Embryonic facial prominence (tissue), 1 donor: Measurements from ENCODE around the gene VARS1.

Experiments
- DNase-seq: peaks from one replicate; pipeline ENCODE4 v3.0.0-alpha.2; 2016; ENCODE audit errors: extremely low spot score

Gene VARS1

DNA sequence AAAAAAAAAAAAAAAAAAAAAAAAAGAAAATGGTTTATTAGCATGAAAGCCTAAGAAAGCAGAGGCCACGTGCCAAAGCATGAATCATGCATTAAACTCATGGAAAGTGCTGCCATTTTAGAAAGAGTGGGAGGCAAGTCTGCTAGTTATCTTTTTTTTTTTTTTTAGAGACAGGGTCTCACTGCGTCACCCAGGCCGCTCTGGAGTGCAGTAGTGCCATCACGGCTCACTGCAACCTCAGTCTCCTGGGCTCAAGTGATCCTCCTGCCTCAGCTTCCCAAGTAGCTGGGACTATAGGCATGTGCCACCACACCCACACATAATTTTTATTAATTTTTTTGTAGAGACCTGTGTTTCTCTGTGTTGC is 23.6 kb downstream of the VARS1 start:
- no peak for DNase-seq

GRCh38 chr6:31770860-31771259 is 24.7 kb downstream of the VARS1 start:
- no peak for DNase-seq

- no peak for DNase-seq
Measured at GRCh38 chr6:31769684-31770371, 25.7 kb downstream of the VARS1 start.

- no peak for DNase-seq
Measured at GRCh38 chr6:31768363-31769257, 26.9 kb downstream of the VARS1 start.

DNA sequence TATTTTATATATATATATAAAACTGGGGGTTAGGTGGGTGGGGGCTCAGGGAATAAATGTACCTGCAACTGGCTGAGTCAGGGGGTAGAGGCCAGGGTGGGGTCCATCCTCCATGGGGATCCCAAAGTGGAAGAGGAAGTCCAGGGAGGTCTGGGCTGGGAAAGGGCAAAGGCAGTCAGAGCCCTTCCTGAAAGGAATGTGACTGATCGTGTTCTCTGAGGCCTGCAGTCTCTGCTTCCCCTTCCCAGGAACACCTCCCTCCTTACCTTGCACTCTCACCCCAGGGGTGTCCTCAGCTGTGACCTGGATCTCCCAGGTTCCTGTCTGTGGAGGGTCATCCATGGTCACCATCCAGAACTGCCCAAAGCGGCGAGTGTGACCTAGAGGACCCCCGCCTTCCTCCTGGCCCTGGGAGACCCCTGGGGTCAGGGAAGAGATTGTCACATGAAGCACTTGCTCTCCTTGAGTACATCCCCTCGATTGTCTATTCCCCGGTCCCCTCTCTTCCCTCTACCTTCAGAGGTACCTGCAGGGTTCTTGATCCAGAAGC is 28.4 kb downstream of the VARS1 start:
- no peak for DNase-seq

DNA sequence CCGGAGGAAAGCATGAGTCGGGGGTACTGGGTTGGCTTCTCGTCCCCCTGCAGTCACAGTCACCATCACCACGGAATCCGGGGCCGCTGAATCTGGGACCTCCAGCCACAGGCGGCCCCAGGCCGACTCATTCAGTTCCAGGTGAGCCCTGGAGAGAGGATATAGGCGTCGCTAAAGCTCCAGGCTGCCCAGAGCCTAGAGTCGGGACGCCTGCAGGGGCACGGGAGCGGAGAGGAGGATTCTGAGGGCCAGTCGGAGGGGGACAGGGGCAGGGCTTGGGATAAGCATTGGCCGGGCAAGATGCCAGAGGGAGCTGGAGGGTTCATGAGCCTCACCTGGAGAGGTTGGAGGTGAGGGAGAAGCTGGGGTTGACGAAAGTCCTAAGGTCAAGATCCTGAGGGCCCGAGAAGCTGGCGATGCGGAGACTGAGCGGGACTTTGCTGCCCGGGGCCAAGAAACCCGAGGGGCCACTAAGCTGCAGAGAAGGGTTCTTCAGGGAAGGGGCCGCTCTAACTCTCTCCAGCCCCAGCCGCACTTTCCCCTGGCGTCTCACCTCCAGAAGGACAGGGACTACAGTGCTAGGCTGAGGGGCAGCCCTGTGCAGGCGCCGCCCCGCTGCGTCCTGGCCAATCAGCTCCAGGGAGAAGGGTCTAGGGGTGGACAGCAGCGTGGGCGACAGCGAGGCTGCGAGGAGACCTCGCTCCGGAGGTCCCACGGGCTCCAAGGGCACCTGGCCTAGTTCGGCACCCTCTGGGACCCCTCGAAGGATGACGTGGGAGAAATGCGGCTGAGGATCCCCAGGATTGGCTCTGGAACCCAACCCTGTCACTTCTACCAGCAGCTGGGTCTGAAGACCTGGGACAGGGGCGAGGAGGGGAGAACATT is 29.4 kb downstream of the VARS1 start:
- DNase-seq: no peak

- no peak for DNase-seq
Measured at GRCh38 chr6:31765559-31765909, 30.0 kb downstream of the VARS1 start.

GRCh38 chr6:31764198-31764597 is 31.4 kb downstream of the VARS1 start:
- DNase-seq: no peak

- no peak for DNase-seq
Measured at GRCh38 chr6:31763619-31763940, 32.0 kb downstream of the VARS1 start.

- DNase-seq: no peak
Measured at GRCh38 chr6:31762878-31763618, 32.5 kb downstream of the VARS1 start.

- no peak for DNase-seq
Measured at GRCh38 chr6:31762356-31762755, 33.2 kb downstream of the VARS1 start, which contains the start of gene SAPCD1. TSS of gene SAPCD1 (plus strand) at chr6:31762656. CDS start at chr6:31763055, 399 bp downstream.

GRCh38 chr6:31761343-31761742 is 34.2 kb downstream of the VARS1 start:
- no peak for DNase-seq

DNA sequence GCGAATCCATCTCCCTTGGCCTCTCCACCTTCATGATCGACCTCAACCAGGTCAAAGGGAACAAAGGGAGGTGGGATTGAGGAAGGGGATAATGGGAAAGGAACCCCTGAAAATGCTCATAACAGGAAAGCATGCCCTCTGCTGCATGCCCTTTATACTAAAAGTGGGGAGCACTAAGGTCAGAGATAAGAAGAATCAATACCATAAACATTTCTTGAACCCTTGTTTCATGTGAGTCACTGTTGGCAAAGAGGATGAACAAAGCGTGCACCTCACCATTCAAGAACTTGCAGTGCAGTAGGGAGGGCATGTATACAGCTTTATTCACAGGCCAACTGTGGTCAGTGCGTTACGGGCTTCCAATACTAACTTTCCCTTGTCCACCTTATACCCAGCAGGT is 34.8 kb downstream of the VARS1 start:
- no peak for DNase-seq

- no peak for DNase-seq
Measured at GRCh38 chr6:31758281-31758680, 37.3 kb downstream of the VARS1 start.

GRCh38 chr6:31752739-31753319 is 42.7 kb downstream of the VARS1 start:
- DNase-seq: no peak

DNA sequence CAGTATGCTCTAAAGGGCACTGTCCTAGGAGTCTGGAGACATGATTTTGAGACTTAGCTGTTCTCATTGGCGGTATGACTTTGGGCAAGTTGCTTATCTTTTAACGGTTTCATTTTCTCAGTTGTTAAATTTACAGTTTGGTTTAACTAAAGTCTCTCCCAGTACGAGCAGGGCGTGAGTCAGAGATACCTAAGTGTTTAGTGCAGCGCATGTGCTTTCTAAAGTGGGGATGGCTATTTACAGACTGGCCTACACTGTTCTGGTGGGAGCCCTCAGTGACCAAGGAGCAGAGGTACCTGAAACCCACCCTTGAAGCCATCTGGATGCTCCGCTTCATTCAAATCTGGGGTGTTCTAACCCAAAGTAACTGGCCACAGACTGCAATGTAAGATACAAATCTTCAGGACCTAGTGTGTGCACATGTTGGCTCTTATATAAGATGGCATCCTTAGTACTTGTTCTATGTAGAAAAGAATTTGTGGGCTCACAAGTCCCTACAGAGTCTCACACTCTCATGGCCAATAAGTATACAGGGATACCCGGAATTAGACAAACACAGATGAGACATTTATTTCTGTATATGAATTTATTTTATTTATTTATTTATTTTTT is 45.0 kb downstream of the VARS1 start:
- DNase-seq: no peak

DNA sequence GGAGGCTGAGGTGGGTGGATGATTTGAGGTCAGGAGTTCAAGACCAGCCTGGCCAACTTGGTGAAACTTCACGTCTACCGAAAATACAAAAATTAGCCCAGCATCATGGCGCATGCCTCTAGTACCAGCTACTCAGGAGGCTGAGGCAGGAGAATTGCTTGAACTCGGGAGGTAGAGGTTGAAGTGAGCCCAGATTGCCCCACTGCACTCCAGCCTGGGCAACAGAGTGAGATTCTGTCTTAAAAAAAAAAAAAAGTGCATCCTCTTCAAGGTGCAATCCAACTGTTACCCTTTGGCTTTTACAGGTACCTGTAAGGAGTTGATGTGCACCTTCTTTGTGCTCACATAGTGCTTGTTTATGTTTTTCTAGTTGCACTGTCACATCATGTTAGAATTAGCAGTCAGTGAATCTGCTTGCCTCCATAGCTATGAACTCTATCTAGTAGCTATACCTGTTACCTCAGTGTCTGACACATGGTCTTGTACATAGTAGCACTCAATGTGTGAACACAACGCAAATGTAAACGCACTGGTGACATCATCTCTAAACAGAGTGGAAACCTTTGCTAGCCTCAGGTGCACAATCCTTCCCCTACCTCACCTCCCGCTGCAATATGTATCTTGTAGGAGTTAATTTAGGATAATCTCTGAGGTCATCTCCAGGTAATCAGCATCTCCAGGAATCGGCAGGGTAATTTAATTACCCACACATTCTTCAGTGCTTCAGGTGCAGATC is 46.1 kb downstream of the VARS1 start:
- no peak for DNase-seq
